KMS-11 (cell line): ENCODE data around the gene RNPEP.
A peak's percentile ranks its signal among the peaks of the same experiment; 100 is the strongest.

Experiments
- H2AFZ ChIP-seq: fragments of 200-600 bp; sonication (generic); 2 replicates; pipeline ENCODE4 v1.6.1; 2016; ENCODE audit warnings: antibody characterized with exemption, mixed run types, low read depth
- H3K27ac ChIP-seq: fragments of 200-600 bp; sonication (generic); 2 replicates; pipeline ENCODE4 v1.6.1; 2016; ENCODE audit warnings: mild to moderate bottlenecking, mixed run types
- H3K27me3 ChIP-seq: fragments of 200-600 bp; sonication (generic); 2 replicates; pipeline ENCODE4 v1.6.1; 2017; ENCODE audit warnings: mild to moderate bottlenecking, low read depth, mixed run types, moderate library complexity; ENCODE audit not compliant: insufficient read depth
- H3K36me3 ChIP-seq: fragments of 200-600 bp; sonication (generic); 2 replicates; pipeline ENCODE4 v1.6.1; 2017; ENCODE audit warnings: mild to moderate bottlenecking, mixed run types; ENCODE audit not compliant: insufficient read depth
- H3K4me1 ChIP-seq: fragments of 200-600 bp; sonication (generic); 2 replicates; pipeline ENCODE4 v1.6.1; 2016; ENCODE audit warnings: mild to moderate bottlenecking, low read depth, mixed run types; ENCODE audit not compliant: poor library complexity, severe bottlenecking
- H3K4me2 ChIP-seq: fragments of 200-600 bp; sonication (generic); 2 replicates; pipeline ENCODE4 v1.7.0; 2016; ENCODE audit warnings: mild to moderate bottlenecking, mixed run types
- H3K4me3 ChIP-seq: fragments of 200-600 bp; sonication (generic); IDR thresholded peaks from 2 replicates; pipeline ENCODE4 v1.6.1; 2017; ENCODE audit warnings: low read depth, low read length, mixed read lengths; ENCODE audit not compliant: insufficient read depth
- H3K79me2 ChIP-seq: fragments of 200-600 bp; sonication (generic); 2 replicates; pipeline ENCODE4 v1.6.1; 2016; ENCODE audit warnings: low read depth, mixed run types; ENCODE audit not compliant: insufficient read depth
- H3K9ac ChIP-seq: fragments of 200-600 bp; sonication (generic); 2 replicates; pipeline ENCODE4 v1.6.1; 2016; ENCODE audit warnings: mild to moderate bottlenecking, mixed run types
- H4K20me1 ChIP-seq: fragments of 200-600 bp; sonication (generic); 2 replicates; pipeline ENCODE4 v1.6.1; 2016; ENCODE audit warnings: mild to moderate bottlenecking, mixed run types; ENCODE audit not compliant: insufficient read depth
- CTCF ChIP-seq: fragments of 200-600 bp; sonication (generic); conservative IDR thresholded peaks from 2 replicates; pipeline ENCODE4 v1.6.1; 2017; ENCODE audit warnings: low read depth, mild to moderate bottlenecking, antibody characterized with exemption, low read length, moderate library complexity, mixed read lengths

The RNPEP gene

GRCh38 chr1:201942129-201942495 lies 40.3 kb upstream of the RNPEP start:
- no peak for TF ChIP-seq CTCF
- Histone ChIP-seq H2AFZ (no peak overlapping the region), H4K20me1 (no peaks in the 10 kb centered on the region), H3K4me1 (no peaks in the 10 kb centered on the region), H3K9ac (no peak overlapping the region), H3K27me3 (peaks cover 19% of the 10 kb centered on the region; the same call in 1 of the 2 replicates), H3K79me2 (no peaks in the 10 kb centered on the region), H3K36me3 (no peaks in the 10 kb centered on the region), H3K4me3 (no peak overlapping the region), H3K27ac (no peak overlapping the region), H3K4me2 (no peak overlapping the region)

- TF ChIP-seq CTCF, result no peak
- no peak overlapping the region for H3K9ac ChIP-seq
- no peaks in the 10 kb centered on the region for H3K79me2 ChIP-seq
- no peak overlapping the region for H3K27ac ChIP-seq
- no peaks in the 10 kb centered on the region for H4K20me1 ChIP-seq
- H3K4me2 ChIP-seq, result no peak overlapping the region
- H3K4me3 ChIP-seq, result no peak overlapping the region
- H2AFZ ChIP-seq, result no peak overlapping the region
- H3K4me1 ChIP-seq, result no peaks in the 10 kb centered on the region
- no peaks in the 10 kb centered on the region for H3K36me3 ChIP-seq
- peaks cover 23% of the 10 kb centered on the region; the same call in 1 of the 2 replicates for H3K27me3 ChIP-seq
These were observed 38.4 kb upstream of the RNPEP start for GRCh38 chr1:201944002-201944401.

GRCh38 chr1:201944639-201945038 lies 37.8 kb upstream of the RNPEP start:
- Histone ChIP-seq H3K4me3 (no peak overlapping the region), H3K4me2 (no peak overlapping the region), H3K27me3 (peaks cover 23% of the 10 kb centered on the region; the same call in 1 of the 2 replicates), H3K9ac (no peak overlapping the region), H3K36me3 (no peaks in the 10 kb centered on the region), H3K79me2 (no peaks in the 10 kb centered on the region), H3K27ac (no peak overlapping the region), H3K4me1 (no peaks in the 10 kb centered on the region), H2AFZ (no peak overlapping the region), H4K20me1 (no peaks in the 10 kb centered on the region)
- no peak for TF ChIP-seq CTCF

DNA sequence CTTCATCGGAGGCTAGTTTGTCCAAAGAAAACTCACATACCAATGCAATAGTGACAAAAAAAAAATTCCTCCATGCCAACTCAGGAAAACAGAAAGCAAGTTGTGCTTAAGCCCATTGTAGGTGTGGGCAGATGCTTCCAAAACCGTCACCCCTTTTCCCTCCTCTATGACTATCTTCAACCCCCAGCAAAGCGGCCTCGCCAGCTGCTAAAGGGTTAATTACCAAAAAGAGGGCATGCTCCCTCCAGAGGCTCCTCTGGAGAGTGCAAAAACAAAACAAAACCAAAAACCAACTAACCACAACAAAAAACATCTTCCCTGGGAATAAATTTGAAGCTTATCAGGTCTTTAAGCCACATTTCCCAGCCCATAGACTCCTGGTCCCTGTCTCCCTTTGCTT lies 37.3 kb upstream of the RNPEP start:
- peaks cover 23% of the 10 kb centered on the region; the same call in 1 of the 2 replicates for H3K27me3 ChIP-seq
- H4K20me1 ChIP-seq, result no peaks in the 10 kb centered on the region
- no peak overlapping the region for H3K4me3 ChIP-seq
- H3K4me2 ChIP-seq, result no peak overlapping the region
- H2AFZ ChIP-seq, result no peak overlapping the region
- H3K79me2 ChIP-seq, result no peaks in the 10 kb centered on the region
- H3K4me1 ChIP-seq, result no peaks in the 10 kb centered on the region
- TF ChIP-seq CTCF, result peak; percentile 44; the same call in 1 of the 2 replicates
- H3K9ac ChIP-seq, result no peak overlapping the region
- no peak overlapping the region for H3K27ac ChIP-seq
- H3K36me3 ChIP-seq, result no peaks in the 10 kb centered on the region
